ENCODE data around the gene KCNC1. TPM values are rescaled to one million over a fixed set of nuclear protein-coding genes. Genes with fewer than 3 reads are reported as not detected.

The KCNC1 gene
- total RNA-seq, 2 donors from 2014 or later = not detected

- no peaks in the 10 kb centered on the region for H3K36me3 ChIP-seq
- TF ChIP-seq CTCF (IDR thresholded peaks at IDR 0.05) = no peak
- H3K27me3 ChIP-seq = no peaks in the 10 kb centered on the region
- DNase-seq (ENCODE audit: low spot score) = no peak
- no peak overlapping the region for H3K4me3 ChIP-seq
- H3K27ac ChIP-seq = no peak overlapping the region
- H3K9me3 ChIP-seq = no peaks in the 10 kb centered on the region
- no peaks in the 10 kb centered on the region for H3K4me1 ChIP-seq
These were observed 47.6 kb downstream of the KCNC1 start for GRCh38 chr11:17782145-17782544.

DNA sequence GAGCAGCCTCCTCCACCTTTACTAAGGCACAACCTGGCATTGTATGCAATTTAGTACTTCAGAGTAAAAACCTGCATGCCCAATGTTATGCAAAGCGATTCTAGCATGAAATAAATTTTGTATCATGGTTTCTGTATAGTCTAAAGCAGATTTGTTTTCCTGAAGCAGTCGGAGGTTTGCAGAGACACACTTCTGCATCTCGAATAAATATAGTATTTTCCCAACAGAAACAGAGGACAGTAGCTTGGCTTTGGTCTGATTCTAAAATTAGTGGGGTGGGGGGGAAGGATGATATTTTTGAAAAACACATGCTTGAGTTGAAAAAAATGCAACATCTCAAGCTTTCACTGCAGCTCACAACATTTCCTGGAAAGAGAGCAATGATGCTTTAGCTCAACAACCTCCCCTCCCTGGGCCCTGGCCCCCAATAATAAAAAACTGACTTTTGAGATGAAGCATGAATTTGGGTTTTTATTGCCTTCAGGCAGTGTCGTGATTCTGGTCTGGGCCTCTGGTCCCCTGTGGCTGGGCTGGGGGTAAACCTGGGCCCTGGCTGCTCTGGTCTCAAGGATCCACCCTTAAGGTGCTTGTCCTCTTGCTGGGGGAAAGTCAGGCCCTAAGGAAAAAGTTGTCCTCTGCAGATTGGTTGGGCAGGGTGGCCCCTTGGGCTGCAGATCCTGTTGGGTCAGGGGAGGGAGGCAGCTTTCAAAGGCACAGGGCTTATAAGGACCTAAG, 48.2 kb downstream of the KCNC1 start:
- no peak for DNase-seq (ENCODE audit: low spot score)
- H3K27me3 ChIP-seq = no peaks in the 10 kb centered on the region
- no peaks in the 10 kb centered on the region for H3K4me1 ChIP-seq
- no peaks in the 10 kb centered on the region for H3K36me3 ChIP-seq
- H3K27ac ChIP-seq = no peak overlapping the region
- TF ChIP-seq CTCF (IDR thresholded peaks at IDR 0.05) = no peak
- H3K4me3 ChIP-seq = no peak overlapping the region
- H3K9me3 ChIP-seq = no peaks in the 10 kb centered on the region

DNA sequence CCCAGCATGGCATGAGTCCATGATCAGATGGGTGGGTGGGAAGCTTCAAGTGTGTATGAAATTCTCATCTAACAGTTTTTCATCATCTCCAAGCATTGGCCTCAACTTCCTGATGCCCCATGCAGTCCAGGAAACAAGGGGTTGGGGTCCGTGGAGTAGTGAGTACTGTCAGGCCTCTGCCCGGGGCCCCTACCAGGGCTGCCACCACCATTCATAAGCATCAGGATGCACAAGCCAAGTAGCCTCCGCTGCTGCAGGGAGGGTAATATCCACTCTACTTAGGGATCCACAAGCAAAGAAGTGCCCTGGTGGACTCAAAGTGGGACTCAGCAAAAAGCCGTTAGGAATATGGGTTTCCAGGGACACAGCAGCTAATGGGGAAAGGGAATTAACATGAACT, 49.3 kb downstream of the KCNC1 start:
- H3K4me3 ChIP-seq = no peak overlapping the region
- H3K36me3 ChIP-seq = no peaks in the 10 kb centered on the region
- H3K27me3 ChIP-seq = no peaks in the 10 kb centered on the region
- H3K27ac ChIP-seq = no peak overlapping the region
- no peak for DNase-seq (ENCODE audit: low spot score)
- TF ChIP-seq CTCF (IDR thresholded peaks at IDR 0.05) = no peak
- H3K4me1 ChIP-seq = no peaks in the 10 kb centered on the region
- no peaks in the 10 kb centered on the region for H3K9me3 ChIP-seq

GRCh38 chr11:17786824-17787525, 52.4 kb downstream of the KCNC1 start:
- no peak for TF ChIP-seq CTCF (IDR thresholded peaks at IDR 0.05)
- H3K36me3 ChIP-seq = no peaks in the 10 kb centered on the region
- no peak overlapping the region for H3K27ac ChIP-seq
- H3K4me3 ChIP-seq = no peak overlapping the region
- H3K4me1 ChIP-seq = no peaks in the 10 kb centered on the region
- no peaks in the 10 kb centered on the region for H3K9me3 ChIP-seq
- no peaks in the 10 kb centered on the region for H3K27me3 ChIP-seq
- no peak for DNase-seq (ENCODE audit: low spot score)

GRCh38 chr11:17788084-17788483, 53.5 kb downstream of the KCNC1 start:
- no peak for TF ChIP-seq CTCF (IDR thresholded peaks at IDR 0.05)
- DNase-seq (ENCODE audit: low spot score) = no peak

More at GRCh38 chr11:17788084-17788483, 53.5 kb downstream of the KCNC1 start:
- H3K9me3 ChIP-seq = no peaks in the 10 kb centered on the region
- H3K27me3 ChIP-seq = no peaks in the 10 kb centered on the region
- no peaks in the 10 kb centered on the region for H3K36me3 ChIP-seq
- no peak overlapping the region for H3K27ac ChIP-seq
- no peaks in the 10 kb centered on the region for H3K4me1 ChIP-seq
- no peak overlapping the region for H3K4me3 ChIP-seq
